ENCODE data around the gene NAA35.
"Not testable (repeated sequence)": the region's sequence is repeated elsewhere in the genome, so short reads cannot be mapped to it uniquely, and the experiment has no call there.

NAA35 gene

GRCh38 chr9:85940832-85941621, at the start of gene NAA35:
Gene NAA35, plus strand, starts transcription at chr9:85941146. Its CDS starts 1,014 bp downstream, at chr9:85942160.
- DNase-seq: peak; percentile 100

GRCh38 chr9:85892401-85892800, 48.5 kb upstream of the NAA35 start:
- no peak for DNase-seq

GRCh38 chr9:85895685-85896084, 45.3 kb upstream of the NAA35 start:
- no peak for DNase-seq

- no peak for DNase-seq
Observed at GRCh38 chr9:85897848-85898247, 43.1 kb upstream of the NAA35 start.

- no peak for DNase-seq
Observed at GRCh38 chr9:85898332-85898731, 42.6 kb upstream of the NAA35 start.

- DNase-seq: no peak
Observed at GRCh38 chr9:85899388-85899787, 41.6 kb upstream of the NAA35 start.

GRCh38 chr9:85900504-85901201, 40.3 kb upstream of the NAA35 start:
- DNase-seq: peak; percentile 13

GRCh38 chr9:85904975-85905374, 36.0 kb upstream of the NAA35 start:
- no peak for DNase-seq

GRCh38 chr9:85905957-85906356, 35.0 kb upstream of the NAA35 start:
- DNase-seq: no peak

- no peak for DNase-seq
Observed at GRCh38 chr9:85909390-85909789, 31.6 kb upstream of the NAA35 start.

GRCh38 chr9:85914108-85914507, 26.8 kb upstream of the NAA35 start:
- DNase-seq: no peak

- DNase-seq: no peak
Observed at GRCh38 chr9:85917756-85918155, 23.2 kb upstream of the NAA35 start.

- no peak for DNase-seq
Observed at GRCh38 chr9:85925493-85925892, 15.5 kb upstream of the NAA35 start.

- no peak for DNase-seq
Observed at GRCh38 chr9:85927076-85927475, 13.9 kb upstream of the NAA35 start.

GRCh38 chr9:85931495-85931894, 9.5 kb upstream of the NAA35 start:
- DNase-seq: no peak

- DNase-seq: not testable (repeated sequence)
Observed at GRCh38 chr9:85935950-85936349, 5.0 kb upstream of the NAA35 start.

- no peak for DNase-seq
Observed at GRCh38 chr9:85940275-85940831, 593 bp upstream of the NAA35 start.

GRCh38 chr9:85941622-85941940, 635 bp downstream of the NAA35 start:
- DNase-seq: peak; percentile 2

GRCh38 chr9:85941966-85942912, 1.3 kb downstream of the NAA35 start:
- no peak for DNase-seq

GRCh38 chr9:85942913-85943709, 2.2 kb downstream of the NAA35 start:
- DNase-seq: no peak

- no peak for DNase-seq
Observed at GRCh38 chr9:85943757-85944430, 2.9 kb downstream of the NAA35 start.

- DNase-seq: no peak
Observed at GRCh38 chr9:85944672-85945071, 3.7 kb downstream of the NAA35 start.

Measured in activated T-cell treated with anti-CD3 and anti-CD28 coated beads for 4 hours (primary cell).